GM18867 (cell line): ENCODE measurements around the gene PRKAR1B.

Experiments
- ATAC-seq: cut with Tn5 transposase; IDR thresholded peaks from one replicate; pipeline ENCODE4 v1.9.1; 2021; ENCODE audit warnings: mild to moderate bottlenecking, moderate library complexity; ENCODE audit not compliant: unreplicated experiment

The PRKAR1B gene

DNA sequence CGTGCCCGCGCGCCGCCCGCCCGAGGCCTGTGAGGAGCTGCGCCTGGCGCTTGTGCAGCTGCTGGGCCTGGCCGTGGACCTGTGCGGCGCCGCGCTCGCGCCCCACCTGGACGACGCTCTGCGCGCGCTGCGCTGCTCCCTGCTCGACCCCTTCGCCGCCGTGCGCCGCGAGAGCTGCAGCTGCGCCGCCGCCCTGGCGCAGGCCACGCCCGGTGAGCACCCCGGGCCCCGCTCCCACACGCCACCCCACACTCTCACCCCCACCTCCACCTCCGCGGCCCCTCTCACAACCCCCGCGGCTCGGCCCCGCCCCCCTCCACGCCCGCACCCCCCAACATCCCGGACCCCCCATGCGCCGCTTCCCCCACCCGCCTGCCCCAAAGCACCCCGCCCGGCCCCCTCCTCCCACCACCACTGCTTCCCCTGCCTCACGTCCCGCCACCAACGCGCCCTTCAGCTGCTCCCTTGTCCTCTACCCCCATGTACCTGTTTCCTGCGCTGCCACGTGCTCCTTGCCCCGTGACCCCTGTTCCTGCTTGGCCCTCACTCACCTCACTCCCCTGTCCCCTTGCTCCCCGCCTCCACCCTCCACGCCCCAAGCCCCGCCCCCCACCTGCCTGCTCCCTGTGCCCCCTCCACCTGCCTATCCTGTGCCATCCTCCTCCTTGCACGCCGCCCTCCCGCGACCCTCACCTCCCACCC, at the start of gene PRKAR1B:
PRKAR1B (minus strand) TSS at position 178 of the 702 bp plus-strand sequence. CDS start 15,776 bp downstream, outside the sequence.
- peak; percentile 51 for ATAC-seq

DNA sequence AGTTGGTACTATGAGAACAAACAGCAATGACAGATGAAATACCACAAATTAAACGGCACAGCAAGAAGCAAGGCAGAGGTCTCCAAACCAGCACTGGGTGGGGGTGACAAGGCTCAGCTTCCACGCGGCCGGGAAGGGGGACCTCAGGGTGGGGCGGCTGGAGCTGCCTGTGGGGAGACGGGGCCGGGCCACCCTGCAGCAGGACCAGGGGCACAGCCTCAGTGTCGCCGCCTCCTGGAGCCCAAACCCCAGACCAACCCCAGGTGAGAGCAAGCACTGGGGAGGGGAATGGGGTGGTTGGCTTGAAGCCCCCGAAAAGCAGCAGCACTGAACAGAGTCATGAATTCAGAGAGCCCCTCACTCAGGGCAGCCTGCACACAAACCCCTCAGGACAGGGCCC, 49.3 kb upstream of the PRKAR1B start:
- no peak for ATAC-seq

DNA sequence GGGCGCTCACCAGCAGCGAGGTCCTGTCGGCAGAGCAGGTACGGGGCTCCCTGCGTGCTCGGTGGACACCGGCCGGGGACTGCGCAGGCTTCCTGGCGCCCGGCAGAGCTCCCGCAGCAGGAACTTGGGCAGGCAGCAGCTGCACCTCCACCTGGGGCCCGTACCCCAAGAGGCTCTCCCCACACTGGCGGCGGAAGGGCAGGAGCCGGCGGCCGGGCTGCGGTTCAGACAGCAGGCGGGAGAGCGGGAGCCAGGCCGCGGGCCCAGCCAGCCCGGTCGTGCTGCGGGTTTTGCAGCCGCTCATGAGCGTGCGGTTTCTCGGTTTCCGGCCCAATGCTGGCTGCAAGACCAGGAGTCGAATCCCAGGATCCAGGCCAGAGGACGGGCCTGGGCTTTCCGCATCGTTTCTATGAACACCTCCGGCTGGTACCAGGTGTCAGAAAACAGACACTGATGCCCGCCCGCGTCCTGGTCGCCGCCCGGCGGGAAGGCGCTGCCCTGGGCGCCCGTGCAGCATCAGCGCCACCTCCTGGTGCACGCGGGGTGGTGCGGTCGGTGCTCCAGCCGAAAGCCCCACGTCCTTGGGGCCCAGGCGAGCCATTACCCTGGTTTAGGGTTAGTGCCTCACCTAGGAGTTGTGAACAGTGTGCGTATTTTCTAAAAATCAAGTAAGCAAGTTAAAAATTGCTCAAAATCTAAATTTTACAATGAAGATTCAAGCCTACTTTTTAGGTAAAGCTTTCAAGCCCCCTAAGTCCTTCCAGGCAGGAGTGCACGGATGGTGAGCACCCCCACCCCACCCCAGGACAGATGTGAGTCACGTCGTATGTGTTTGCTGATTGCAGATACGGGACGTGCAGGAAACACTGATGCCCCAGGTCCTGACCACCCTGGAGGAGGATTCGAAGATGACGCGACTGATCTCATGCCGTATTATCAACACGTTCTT, 47.4 kb upstream of the PRKAR1B start:
- ATAC-seq: no peak

DNA sequence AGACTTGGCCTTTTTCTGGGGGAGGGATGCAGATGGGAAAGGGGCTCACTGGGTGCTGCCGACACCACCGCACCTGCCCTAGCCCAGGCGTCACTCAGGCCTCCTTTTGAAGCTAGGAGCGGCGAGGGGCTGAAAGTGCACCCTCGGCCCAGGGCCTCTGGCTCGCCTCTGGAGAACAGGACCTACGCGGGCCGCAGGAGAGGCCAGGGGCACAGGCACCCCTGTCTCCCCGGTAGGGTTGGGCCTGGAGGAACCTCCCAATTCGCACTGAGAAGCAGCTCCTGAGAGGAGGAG, 46.5 kb upstream of the PRKAR1B start:
- no peak for ATAC-seq

DNA sequence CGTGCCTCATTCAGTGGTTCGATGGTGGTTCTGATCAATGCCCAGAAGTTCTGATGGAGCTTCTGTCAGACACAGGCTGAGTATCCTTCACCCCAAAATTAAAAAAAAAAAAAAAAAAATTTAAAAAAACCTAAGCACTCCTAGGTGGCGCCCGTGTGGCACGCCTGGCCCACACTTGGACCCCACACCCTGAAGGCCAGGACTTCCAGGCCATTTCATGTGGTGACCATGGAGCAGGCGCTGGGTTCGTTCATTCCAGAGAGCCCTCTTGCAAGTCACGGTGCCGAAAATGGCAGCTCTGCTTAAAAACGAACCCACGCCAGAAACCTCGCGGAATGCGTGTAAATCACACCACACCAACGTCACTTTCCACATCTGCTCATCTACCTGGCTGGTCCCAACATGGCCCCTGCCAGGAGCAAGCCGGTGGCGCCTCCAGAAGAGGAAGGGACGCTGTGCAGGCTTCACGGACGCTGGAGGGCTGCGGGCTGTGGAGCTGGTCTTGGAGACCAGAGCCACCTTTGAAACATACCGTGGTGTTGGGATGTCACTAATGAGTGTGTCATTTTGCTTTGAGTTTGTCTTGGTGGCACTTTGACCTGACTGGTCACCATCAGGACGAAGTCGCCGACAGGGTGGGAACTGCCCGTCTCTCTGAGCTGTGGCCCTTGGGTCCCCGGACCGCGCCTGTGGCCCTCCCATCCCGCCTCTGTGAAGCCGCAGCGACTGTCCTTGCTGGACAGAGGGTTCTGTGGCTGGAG, 46.0 kb upstream of the PRKAR1B start:
- no peak for ATAC-seq

DNA sequence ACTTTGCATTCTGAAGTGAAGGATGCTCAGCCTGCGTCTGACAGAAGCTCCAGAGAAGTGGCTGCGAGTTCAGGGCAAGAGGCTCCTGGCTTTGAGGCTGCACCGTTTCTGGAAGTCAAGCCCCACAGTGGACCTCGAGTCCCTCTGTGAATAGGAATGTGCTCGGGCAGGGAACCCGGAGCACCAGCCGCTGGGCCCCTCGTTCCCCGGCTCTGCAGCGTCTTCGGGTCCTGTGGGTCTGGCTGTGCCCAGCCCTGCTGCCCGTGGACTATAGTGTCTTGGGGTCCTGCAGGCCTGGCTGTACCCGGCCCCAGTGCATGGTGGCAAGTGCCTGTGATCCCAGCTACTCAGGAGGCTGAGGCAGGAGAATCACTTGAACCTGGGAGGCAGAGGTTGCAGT, 45.3 kb upstream of the PRKAR1B start:
- no peak for ATAC-seq

DNA sequence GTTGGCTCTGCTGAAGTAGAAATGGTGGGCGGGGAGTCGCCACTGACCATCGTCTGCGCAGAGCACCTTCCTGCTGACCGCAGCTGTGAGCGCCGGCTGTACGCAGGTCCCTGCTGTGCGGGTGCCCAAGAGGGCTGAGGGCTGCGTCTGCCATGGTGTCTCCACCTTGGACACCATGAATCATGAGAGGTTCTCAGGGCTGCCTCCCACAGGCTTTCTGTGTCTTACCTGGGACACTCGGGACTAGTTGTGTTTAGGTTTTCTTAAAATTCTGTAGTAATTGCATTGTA, 44.9 kb upstream of the PRKAR1B start:
- no peak for ATAC-seq

DNA sequence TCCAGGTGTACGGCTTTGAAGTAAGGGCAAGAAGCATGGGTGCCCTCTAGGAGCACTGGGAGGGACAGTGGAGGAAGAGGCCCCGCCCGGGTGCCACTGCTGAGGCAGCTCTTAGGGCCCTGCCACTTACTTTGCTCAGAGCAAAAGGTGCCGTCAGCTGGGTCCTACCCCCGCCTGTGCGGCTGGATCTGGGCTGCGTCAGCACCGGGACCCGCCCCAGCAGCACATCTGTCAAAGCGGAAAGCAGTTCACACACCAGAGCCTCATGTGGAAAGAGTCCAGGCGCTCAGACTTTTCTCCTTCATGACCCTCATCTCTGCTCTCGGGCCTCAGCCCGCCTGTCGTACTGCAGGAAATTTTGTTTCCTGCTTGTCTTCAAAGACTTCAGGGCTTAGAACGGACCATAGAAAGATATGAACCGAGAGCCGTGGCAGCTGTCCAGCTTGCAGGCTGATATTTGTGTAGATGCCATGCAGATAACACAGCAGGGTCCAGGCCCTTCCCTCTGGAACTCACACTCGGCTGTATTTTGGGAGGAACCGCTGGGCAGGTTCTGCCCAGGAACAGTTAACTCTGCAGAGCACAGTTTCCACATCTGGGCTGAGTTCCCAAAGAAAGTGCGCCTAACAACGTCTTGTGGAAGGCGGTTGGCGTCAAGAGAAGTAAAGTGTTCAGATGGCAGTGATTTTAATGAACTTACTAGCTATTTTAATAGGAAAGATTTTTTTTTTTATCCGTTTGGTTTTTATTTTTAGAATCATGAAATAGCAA, 44.3 kb upstream of the PRKAR1B start:
- ATAC-seq: no peak

DNA sequence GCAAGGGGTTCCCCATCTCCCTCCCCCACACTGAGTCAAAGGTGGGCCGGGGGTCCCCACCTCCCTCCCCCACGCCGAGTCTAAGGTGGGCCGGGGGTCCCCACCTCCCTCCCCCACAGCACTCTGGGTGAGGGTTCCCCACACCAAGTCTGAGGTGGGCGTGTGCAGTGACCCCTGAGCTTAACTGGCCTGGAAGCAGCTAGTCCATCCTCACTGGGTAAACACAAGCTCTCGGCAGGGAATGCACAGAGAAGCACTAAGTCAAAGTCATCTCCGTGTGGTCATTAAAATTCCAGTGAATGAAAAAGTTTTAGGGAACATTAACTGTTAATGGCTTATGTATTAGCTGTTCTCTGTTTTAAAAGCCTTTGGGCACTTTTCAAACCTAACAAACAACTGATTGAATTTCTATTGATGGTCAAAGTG, 43.7 kb upstream of the PRKAR1B start:
- ATAC-seq: no peak

DNA sequence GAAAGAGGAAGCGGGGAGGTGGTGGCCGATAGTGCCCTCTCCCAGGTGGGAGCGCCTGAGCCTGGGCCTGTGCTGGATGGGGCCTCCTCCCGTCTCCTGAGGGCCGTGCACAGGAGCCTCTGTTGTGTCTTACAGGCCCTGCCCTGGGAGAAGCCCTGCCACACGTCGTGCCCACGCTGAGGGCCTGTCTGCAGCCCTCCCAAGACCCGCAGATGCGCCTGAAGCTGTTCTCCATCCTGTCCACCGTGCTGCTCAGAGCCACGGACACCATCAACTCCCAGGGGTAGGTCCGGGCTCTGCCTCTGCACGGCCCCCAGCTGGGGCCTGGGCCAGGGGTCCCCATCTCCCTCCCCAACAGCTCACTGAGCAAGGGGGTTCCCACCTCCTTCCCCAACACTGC, 43.3 kb upstream of the PRKAR1B start:
- ATAC-seq: no peak

DNA sequence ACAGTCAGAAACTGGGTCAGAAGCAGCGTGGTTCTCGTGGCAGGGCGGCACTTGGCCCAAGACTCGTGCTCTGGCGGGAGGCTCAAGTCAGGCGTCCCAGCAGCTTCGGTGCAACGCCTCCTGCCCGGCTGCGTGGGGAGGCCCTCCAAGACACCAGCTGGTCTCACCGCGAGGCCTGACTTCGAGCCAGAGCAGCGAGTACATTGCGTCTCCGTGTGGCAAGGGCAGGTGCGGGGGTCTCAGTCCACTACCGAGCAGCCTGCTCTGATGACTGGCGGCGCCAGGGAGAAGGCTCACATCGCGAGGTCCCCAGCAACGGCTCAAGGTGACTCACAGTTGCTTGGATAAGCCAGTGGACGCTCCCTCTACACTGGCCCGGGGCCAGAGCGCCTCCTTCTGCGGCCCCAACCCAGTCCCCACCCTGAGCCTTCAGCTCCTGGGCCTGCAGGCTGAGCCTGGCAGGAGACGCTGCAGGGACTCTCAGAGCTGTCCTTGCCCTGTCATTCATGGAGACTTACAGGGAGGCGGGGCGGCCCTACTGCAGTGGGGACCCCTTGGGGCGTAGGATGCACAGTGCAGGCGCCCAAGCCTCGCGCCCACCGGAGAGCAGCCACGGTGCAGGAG, 41.9 kb upstream of the PRKAR1B start:
- ATAC-seq: no peak

DNA sequence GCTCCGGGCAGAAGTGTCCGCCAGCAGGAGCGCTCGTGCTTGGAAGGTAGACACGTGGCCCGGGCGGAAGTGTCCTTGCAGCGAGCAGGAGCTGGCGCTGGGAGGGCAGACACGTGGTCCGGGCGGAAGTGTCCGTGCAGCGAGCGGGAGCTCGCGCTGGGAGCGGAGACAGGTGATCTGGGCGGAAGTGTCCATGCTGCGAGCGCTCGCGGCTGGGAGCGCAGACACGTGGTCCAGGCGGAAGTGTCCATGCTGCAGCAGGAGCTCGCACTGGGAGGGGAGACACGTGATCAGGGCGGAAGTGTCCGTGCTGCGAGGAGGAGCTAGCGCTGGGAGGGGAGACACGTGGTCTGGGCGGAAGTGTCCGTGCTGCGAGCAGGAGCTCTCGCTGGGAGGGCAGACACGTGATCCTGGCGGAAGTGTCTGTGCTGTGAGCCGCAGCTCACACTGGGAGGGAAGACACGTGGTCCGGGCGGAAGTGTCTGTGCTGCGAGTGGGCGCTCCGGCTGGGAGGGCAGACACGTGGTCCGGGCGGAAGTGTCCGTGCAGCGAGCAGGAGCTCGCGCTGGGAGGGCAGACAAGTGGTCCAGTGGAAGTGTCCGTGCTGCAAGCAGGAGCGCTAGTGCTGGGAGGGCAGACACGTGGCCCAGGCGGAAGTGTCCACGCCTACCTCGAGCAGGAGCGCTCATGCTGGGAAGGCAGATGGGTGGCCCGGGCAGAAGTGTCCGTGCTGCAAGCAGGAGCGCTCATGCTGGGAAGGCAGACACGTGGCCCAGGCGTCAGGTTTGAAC, 41.1 kb upstream of the PRKAR1B start:
- no peak for ATAC-seq

DNA sequence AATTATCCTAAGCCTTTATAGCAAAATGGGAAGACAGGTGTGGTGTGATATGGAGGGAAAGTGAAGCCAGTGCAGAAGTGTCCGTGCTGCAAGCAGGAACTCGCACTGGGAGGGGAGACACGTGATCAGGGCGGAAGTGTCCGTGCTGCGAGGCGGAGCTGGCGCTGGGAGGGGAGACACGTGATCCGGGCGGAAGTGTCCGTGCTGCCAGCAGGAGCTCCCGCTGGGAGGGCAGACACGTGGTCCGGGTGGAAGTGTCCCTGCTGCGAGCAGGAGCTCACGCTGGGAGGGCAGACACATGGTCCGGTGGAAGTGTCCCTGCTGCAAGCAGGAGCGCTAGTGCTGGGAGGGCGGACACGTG, 40.5 kb upstream of the PRKAR1B start:
- no peak for ATAC-seq

DNA sequence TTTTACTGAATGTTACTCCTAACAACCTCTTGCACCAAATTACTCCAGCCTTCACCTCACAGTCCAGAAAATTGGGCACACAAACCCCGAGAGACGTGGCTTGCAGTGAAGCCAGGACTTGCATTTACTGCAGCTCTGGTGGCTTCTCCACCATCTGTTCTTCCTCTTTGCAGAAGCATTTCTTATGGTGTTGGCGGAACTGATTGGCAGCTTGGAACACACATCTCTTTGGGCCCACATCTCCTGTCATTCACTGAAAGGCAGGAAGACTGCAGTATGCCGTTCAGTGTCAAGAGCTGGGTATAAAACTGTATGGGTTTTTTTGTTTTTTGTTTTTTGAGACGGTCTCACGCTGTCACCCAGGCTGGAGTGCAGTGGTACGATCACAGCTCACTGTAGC, 38.3 kb upstream of the PRKAR1B start:
- no peak for ATAC-seq

DNA sequence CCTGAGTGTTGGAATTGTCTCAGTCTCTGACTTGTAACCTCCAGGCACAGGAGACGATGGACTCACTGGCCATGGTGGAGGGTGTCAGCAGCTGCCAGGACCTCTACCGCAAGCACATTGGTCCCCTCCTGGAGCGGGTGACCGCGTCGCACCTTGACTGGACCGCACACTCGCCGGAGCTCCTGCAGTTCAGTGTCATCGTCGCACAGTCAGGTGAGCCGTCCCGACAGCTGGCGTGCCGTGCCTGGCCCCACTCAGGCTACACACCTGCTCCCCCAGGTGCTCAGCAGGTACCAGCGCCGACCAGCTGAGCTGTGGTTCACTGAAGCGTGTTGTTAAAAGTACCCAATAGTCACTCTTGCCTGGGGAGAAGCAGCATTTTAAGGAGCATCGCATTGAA, 36.7 kb upstream of the PRKAR1B start:
- no peak for ATAC-seq

DNA sequence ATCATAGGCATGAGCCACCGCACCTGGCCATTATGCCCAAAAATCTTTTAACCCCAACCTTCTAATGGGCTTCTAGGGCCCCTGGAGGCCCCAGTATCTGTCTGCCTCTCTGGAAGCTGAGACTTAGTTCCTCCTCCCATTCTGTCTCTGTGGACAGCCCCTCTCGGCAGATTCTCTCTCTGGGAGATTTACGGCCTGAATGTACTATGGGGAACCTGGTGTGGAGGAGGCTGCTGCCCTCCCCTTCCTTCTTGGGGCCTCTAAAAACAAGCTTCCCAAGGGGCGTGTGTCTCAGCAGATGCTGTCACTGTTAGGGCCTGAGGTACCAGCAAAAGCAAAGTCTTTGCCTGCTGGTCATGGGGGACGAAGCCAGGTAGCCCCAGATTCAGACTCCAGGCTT, 35.8 kb upstream of the PRKAR1B start:
- no peak for ATAC-seq

DNA sequence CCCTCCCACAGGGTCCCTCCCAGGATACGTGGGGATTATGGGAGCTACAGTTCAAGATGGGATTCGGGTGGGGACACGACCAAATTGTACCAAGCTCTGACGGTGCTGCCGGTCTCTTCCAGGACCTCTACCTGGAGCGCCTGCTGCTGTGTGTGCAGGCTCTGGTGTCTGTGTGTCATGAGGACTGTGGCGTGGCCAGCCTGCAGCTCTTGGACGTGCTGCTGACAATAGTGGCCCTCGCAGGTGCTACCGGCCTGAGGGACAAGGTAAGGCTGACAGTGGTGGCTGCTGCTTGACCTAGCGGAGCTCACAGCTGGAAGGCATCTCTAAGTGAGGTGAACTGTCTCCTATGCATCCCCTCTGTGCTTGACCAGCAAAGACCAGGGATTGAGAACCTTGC, 34.5 kb upstream of the PRKAR1B start:
- ATAC-seq: no peak

DNA sequence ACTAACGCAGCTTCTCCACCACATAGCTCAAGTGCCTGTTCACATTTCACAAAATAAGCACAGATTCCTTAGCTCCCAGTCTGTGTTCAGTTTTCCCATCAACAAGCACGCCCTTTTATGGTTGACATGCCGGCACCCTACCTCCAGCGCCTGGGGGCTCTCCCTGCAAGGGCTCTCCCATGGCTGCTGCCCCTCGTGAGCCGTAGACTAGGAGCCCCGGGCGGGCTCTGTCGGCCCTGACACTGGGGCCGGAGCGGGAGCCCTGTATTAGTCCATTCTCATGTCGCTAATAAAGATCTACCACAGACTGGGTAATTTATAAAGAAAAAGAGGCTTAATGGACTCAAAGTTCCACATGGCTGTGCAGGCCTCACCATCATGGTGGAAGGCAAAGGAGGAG, 34.0 kb upstream of the PRKAR1B start:
- ATAC-seq: no peak

DNA sequence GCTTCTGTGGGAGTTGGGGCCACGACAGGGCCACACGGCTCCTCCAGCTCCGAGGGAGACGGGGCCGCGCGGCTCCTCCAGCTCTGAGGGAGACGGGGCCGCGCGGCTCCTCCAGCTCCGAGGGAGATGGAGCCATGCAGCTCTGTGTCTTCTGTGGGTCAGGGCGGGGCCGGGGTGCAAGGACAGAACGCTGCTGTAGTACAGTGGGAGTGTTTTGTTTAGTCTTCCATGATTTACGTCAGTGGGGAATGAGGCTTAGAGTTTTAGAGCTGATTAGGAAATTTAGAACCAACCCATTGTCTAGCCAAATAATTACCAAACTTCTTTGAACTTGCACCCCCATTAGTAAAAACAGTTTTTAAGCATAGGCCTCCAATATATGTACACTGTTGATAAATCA, 32.9 kb upstream of the PRKAR1B start:
- ATAC-seq: no peak

DNA sequence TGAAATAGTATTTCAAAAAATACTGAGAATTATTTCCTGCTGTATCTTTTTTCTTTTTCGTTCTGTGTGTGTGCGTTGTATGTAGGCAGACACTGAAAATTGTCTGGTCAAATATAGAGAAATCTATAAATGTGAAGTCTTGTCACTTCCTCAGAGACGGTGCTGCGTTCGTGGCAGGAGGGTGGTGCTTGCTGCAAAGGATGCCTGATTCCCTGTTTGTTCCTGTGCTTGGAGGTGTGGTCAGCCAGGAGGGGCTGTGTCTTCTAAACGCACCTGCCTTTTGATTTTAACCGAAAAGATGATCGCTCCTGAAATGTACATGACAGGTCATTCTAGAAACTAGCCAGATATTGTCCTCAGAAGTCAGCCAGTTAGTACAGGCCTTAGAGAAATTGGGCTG, 32.5 kb upstream of the PRKAR1B start:
- no peak for ATAC-seq
